Fibroblast of mammary gland (primary cell): ENCODE results near the gene TMEM237.
"Not testable (repeated sequence)": the region's sequence is repeated elsewhere in the genome, so short reads cannot be mapped to it uniquely, and the experiment has no call there.

Experiments used
- DNase-seq: peaks from one replicate; pipeline ENCODE4 v3.0.0-alpha.2; 2010; ENCODE audit warnings: low read depth
- H3K4me3 ChIP-seq: 2 replicates; pipeline ENCODE4 v1.5.1; 2011; ENCODE audit warnings: low read depth, mild to moderate bottlenecking, low read length, moderate library complexity; ENCODE audit not compliant: control insufficient read depth
- TF ChIP-seq, protein P1 (sequence below): conservative IDR thresholded peaks from 2 replicates; pipeline ENCODE4 v1.5.1; 2011; ENCODE audit warnings: low read depth, low read length, inconsistent platforms; ENCODE audit not compliant: control insufficient read depth, insufficient read depth

TMEM237 gene

DNA sequence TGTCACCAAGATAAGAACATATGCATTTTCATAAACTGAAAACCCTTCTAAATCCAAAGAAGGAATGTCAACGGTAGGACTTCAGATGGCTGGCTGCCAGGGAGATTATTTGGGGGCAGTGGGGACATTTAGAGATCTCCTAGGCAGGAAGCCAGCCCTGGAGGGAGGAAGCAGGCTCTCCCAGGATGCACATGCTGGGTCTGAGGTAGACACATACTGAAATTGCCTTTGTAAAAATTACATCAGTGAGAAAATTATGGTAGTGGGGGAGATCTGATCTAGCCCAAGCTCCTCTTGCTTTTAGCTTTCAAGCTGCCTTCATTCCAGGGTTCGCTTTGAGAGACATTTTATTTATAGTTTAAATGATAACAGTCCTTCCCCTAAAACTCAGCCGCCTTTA, 31.0 kb upstream of the TMEM237 start:
- DNase-seq: no peak
- no peak overlapping the region for H3K4me3 ChIP-seq
- TF ChIP-seq, protein P1, sequence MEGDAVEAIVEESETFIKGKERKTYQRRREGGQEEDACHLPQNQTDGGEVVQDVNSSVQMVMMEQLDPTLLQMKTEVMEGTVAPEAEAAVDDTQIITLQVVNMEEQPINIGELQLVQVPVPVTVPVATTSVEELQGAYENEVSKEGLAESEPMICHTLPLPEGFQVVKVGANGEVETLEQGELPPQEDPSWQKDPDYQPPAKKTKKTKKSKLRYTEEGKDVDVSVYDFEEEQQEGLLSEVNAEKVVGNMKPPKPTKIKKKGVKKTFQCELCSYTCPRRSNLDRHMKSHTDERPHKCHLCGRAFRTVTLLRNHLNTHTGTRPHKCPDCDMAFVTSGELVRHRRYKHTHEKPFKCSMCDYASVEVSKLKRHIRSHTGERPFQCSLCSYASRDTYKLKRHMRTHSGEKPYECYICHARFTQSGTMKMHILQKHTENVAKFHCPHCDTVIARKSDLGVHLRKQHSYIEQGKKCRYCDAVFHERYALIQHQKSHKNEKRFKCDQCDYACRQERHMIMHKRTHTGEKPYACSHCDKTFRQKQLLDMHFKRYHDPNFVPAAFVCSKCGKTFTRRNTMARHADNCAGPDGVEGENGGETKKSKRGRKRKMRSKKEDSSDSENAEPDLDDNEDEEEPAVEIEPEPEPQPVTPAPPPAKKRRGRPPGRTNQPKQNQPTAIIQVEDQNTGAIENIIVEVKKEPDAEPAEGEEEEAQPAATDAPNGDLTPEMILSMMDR: no peak

DNA sequence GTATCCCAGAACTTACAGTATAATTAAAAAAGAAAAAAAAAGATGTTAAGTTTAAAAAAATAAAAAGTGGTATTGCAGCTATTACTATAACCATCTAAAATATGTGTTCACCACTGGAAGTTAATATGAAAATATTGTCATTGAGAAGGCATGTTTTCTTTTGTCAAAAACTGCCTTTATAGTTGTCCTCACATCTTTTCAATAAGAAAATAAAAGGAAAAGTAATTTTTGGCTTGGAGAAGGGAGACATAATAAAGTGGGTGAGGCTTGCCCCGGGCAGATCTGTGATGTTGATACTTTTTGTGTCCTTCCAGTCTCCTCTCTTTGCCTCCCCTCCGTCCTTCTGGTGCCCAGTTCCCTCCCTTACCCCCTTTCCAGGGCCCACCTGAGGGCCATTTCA, 30.2 kb upstream of the TMEM237 start:
- TF ChIP-seq, protein P1: no peak
- no peak overlapping the region for H3K4me3 ChIP-seq
- no peak for DNase-seq

DNA sequence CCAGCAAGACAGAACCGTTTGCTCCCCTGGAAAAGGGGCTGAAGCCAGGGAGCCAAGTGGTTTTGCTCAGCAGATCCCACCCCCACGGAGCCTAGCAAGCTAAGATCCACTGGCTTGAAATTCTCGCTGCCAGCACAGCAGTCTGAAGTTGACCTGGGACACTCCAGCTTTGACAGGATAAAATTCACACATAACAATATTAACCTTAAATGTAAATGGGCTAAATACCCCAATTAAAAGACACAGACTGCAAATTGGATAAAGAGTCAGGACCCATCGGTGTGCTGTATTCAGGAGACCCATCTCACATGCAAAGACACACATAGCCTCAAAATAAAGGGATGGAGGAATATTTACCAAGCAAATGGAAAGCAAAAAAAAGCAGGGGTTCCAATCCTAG, 27.9 kb upstream of the TMEM237 start:
- not testable (repeated sequence) for H3K4me3 ChIP-seq, DNase-seq

DNA sequence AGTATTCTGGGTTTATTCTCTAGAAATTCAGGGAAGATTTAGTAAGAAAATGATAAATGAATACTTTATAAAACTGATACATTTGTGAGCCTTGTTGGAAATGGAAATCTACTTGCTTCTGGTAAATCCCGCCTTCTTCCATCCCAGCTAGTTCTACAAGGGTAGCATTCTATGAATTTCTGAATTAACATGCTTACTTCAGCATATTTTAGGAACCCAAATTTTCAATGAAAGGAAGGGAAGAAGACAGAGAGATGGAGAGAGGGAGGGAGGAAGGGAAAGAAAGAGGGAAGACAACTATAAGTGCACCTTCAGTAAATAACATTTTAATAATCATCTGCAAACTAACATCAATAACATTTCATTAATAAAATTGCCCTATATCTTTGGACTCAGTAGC, 26.6 kb upstream of the TMEM237 start:
- TF ChIP-seq, protein P1: no peak
- DNase-seq: no peak
- no peak overlapping the region for H3K4me3 ChIP-seq

DNA sequence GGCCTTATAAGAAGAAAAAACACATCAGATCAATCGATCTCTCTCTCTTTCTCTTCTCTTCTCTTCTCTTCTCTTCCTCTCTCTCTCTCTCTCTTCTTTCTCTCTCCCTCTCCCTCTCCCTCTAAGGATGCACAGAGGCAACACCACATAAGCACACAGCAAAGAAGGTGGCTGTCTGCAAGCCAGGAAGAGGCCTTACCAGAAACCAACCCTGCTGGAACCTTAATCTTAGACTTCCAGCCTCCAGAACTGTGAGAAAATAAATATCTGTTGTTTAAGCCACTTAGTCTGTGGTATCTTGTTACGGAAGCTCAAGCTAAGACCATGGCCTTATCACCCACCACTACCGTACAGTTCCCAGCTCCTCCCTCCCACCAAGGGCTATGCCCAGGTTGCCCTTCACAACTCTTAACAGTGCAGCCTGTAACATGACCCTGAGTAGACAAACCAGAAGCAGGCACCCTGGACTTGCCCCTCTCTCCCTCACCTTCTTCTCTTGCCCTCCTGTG, 25.2 kb upstream of the TMEM237 start:
- no peak for DNase-seq
- H3K4me3 ChIP-seq: no peak overlapping the region
- TF ChIP-seq, protein P1: no peak

DNA sequence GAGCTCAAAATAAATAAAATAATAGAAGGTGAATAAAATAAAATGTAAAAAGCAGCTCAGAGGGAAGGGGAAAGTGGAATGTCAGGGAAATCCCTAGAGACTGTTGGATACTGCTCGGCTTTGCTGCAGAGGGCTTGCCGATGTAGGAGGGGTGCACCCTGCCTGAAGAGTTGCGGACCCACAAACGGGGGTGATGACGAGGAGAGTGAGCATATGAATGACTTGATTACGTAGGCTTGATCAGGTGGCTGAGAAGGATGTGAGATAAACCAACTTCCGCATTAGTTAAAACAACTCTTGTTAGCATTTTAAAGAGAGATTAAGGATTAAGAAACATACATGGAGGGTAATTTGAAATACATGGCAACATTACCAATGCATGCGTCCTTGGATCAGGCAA, 21.0 kb upstream of the TMEM237 start:
- H3K4me3 ChIP-seq: no peak overlapping the region
- TF ChIP-seq, protein P1: no peak
- DNase-seq: no peak

DNA sequence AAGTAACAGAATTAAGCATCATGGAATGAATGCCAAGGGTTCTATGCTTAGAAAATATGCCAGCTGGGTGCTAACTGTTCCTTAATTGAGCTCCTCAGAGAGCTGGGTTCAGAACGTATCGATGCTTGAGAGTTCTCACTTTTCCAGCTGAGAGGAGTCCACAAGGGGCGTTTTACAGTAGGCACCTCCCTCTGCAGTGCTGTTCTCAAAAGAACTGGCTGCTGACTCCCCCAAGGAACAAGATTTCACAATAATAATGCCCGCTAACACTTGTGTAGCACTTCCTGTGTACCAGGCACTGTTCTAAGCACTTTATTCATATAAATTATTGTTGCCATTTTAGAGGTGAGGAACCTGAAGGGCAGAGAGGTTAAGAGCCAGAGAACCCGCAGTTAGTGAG, 18.1 kb upstream of the TMEM237 start:
- TF ChIP-seq, protein P1: no peak
- no peak for DNase-seq
- no peak overlapping the region for H3K4me3 ChIP-seq
